ENCODE measurements around the gene SFSWAP.

SFSWAP gene

DNA sequence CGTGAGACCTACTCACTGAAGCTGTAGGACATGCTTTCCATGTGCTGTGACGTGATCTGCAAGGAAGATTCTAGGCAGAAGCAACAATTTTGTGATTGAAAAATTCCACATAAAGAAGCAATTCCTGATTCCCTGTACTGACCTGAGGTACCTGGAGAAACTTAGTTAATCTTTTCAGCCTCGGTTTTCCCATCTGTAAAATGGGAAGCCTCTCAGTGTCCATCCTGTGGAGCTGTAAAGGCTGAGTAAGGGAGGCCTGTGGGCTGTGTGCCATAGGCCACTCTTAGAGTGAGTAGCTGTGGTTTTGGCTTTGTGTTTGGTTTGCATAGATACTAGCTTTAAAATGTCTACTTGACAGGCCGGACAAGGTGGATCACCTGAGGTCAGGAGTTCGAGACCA is 50.7 kb downstream of the SFSWAP start:
- Mint-ChIP-seq H3K9me3 (no peaks in the 10 kb centered on the region), H3K36me3 (ENCODE audit: low read depth) (peaks cover 79% of the 10 kb centered on the region), H3K4me3 (no peak overlapping the region), H3K27ac (no peak overlapping the region), H3K27me3 (ENCODE audit: low read depth) (no peaks in the 10 kb centered on the region), H3K4me1 (no peaks in the 10 kb centered on the region)
- TF ChIP-seq, protein P1, sequence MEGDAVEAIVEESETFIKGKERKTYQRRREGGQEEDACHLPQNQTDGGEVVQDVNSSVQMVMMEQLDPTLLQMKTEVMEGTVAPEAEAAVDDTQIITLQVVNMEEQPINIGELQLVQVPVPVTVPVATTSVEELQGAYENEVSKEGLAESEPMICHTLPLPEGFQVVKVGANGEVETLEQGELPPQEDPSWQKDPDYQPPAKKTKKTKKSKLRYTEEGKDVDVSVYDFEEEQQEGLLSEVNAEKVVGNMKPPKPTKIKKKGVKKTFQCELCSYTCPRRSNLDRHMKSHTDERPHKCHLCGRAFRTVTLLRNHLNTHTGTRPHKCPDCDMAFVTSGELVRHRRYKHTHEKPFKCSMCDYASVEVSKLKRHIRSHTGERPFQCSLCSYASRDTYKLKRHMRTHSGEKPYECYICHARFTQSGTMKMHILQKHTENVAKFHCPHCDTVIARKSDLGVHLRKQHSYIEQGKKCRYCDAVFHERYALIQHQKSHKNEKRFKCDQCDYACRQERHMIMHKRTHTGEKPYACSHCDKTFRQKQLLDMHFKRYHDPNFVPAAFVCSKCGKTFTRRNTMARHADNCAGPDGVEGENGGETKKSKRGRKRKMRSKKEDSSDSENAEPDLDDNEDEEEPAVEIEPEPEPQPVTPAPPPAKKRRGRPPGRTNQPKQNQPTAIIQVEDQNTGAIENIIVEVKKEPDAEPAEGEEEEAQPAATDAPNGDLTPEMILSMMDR (IDR thresholded peaks at IDR 0.05; ENCODE audit: unreplicated experiment in 3 of 3), result no peak

DNA sequence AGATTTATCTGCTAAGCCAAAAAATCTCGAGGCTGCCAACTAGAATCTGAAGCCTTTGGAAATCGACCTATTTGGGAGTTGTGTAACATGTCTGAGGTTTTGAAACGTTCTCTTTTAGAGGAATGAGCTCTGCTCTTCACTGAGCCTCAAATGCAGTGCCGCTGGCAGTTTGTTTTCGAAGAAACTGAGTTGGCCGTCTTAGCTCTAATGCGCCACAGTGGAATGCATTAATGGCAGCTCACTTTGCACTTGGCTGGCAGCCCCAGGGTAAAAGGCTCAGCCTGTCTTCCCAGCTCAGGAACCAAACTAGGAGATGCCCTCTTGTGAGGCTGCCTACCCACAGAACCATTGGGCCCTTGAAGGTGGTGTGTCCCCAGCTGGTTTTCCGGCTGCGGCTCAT is 53.8 kb downstream of the SFSWAP start:
- Mint-ChIP-seq H3K36me3 (ENCODE audit: low read depth) (peaks cover 77% of the 10 kb centered on the region), H3K27ac (no peak overlapping the region), H3K27me3 (ENCODE audit: low read depth) (no peaks in the 10 kb centered on the region), H3K4me1 (no peaks in the 10 kb centered on the region), H3K4me3 (no peak overlapping the region), H3K9me3 (no peaks in the 10 kb centered on the region)
- TF ChIP-seq, protein P1 (IDR thresholded peaks at IDR 0.05; ENCODE audit: unreplicated experiment in 3 of 3), result no peak

DNA sequence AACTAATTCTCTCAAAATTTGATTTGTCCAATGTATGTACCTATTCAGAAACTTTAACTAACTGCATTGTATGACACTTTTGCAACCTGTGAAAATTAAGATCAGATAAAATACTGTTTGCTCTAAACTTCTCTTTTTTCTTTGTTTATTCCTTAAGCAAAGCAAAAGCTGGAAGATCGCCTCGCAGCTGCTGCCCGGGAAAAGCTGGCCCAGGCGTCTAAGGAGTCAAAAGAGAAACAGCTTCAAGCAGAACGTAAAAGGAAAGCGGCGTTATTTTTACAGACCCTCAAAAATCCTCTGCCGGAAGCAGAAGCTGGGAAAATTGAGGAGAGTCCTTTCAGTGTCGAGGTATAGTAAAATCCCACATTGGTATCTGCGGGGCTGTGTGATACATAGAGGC is 55.1 kb downstream of the SFSWAP start:
- Mint-ChIP-seq H3K4me3 (no peak overlapping the region), H3K36me3 (ENCODE audit: low read depth) (peaks cover 77% of the 10 kb centered on the region), H3K27me3 (ENCODE audit: low read depth) (no peaks in the 10 kb centered on the region), H3K27ac (no peak overlapping the region), H3K4me1 (no peaks in the 10 kb centered on the region), H3K9me3 (no peaks in the 10 kb centered on the region)
- TF ChIP-seq, protein P1 (IDR thresholded peaks at IDR 0.05; ENCODE audit: unreplicated experiment in 3 of 3), result no peak

DNA sequence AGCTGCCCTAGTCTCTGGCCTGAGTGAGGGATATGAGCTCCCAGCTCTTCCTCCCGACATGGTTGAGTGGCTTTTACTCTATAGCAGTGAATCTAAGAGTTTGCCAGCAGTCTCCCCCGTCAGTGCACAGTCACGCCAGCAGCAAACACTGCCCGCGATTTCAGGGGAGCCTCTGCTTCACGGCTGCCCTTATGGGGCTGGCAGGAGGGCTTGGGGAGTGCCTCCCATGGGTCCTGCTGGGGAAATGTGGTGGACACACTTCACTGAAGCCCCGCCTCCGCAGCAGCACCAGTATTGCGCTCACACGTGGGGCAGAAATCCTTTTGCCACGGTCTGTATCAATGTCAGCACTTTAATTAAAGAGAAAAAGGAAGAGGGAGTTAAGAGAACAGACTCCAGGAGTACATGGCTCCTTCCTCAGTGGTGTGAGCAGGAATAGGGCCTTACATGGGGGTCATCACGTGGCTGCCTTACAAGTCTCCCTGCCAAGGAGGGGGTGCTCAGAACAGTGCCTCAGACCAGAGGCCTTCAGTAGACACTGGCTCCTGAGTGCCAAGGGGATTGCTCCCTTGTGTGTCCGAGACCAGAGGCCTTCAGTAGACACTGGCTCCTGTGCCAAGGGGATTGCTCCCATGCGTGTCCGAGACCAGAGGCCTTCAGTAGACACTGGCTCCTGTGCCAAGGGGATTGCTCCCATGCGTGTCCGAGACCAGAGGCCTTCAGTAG is 55.7 kb downstream of the SFSWAP start:
- Mint-ChIP-seq H3K4me1 (no peaks in the 10 kb centered on the region), H3K36me3 (ENCODE audit: low read depth) (peaks cover 75% of the 10 kb centered on the region), H3K9me3 (no peaks in the 10 kb centered on the region), H3K27me3 (ENCODE audit: low read depth) (no peaks in the 10 kb centered on the region), H3K4me3 (no peak overlapping the region), H3K27ac (no peak overlapping the region)
- TF ChIP-seq, protein P1 (IDR thresholded peaks at IDR 0.05; ENCODE audit: unreplicated experiment in 3 of 3), result no peak

DNA sequence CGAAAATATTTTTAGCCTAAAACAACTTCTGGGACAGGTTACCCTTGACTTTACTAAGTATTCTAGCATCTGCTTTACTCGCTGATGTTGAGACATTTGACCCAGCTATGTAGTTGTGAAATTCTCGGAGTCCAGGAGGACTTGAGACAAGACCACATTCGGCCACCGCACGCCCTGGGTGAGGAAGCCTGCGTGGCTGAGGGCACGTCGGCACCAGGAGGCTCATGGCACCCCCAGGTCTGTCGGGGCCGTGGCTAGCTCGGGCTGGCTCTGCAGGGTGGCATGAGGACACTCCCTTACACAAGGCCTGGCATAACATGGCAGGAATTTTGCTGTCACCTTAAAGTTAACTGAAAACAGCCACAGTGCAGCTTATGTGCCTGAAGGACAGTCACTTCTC is 59.2 kb downstream of the SFSWAP start:
- Mint-ChIP-seq H3K36me3 (ENCODE audit: low read depth) (peaks cover 74% of the 10 kb centered on the region), H3K4me3 (no peak overlapping the region), H3K27ac (no peak overlapping the region), H3K27me3 (ENCODE audit: low read depth) (no peaks in the 10 kb centered on the region), H3K4me1 (no peaks in the 10 kb centered on the region), H3K9me3 (no peaks in the 10 kb centered on the region)
- TF ChIP-seq, protein P1 (IDR thresholded peaks at IDR 0.05; ENCODE audit: unreplicated experiment in 3 of 3), result no peak

DNA sequence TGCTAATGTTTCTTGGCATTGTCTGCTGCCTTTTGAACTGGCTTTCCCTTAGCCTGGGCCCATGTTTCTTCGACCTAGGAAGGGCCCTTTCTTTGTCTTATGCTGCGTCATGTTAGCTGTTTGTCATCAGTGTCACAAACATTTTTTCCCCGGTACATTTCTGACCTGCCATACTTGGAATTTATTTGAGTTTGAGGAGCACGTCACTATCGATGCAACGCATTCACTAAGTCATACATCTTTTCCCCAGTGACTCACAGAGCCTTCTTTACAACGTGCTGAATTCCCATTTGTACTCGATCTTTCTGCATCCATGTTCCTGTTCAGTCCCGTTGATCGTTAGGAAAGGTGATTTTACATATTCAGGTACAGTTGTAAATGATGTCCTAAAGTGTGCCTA is 61.1 kb downstream of the SFSWAP start:
- TF ChIP-seq, protein P1 (IDR thresholded peaks at IDR 0.05; ENCODE audit: unreplicated experiment in 3 of 3), result no peak
- no peaks in the 10 kb centered on the region for H3K9me3 Mint-ChIP-seq
- H3K4me1 Mint-ChIP-seq, result no peaks in the 10 kb centered on the region
- H3K36me3 Mint-ChIP-seq (ENCODE audit: low read depth), result peaks cover 69% of the 10 kb centered on the region
- H3K4me3 Mint-ChIP-seq, result no peak overlapping the region
- H3K27ac Mint-ChIP-seq, result no peak overlapping the region
- no peaks in the 10 kb centered on the region for H3K27me3 Mint-ChIP-seq (ENCODE audit: low read depth)
